PC-9 (cell line): ENCODE data around the gene ALDH2. TPM values are rescaled to one million over a fixed set of nuclear protein-coding genes. Genes with fewer than 3 reads are reported as not detected.

Experiments
- BruUV-seq: library from RNA; stranded (reverse); fragments of 400-500 nt; replicated peaks from 2 replicates; lab custom pipeline; 2021; lab: Mats Ljungman, UMichigan
- CTCF ChIA-PET: fragments of 300-600 bp; sonication (Branson Sonifier 250); formaldehyde crosslinking; loops from one replicate; lab custom pipeline; 2022; ENCODE audit warnings: antibody characterized with exemption; lab: Charles Lee
- POLR2A ChIA-PET: fragments of 300-600 bp; sonication (Branson Sonifier 250); formaldehyde crosslinking; loops from one replicate; lab custom pipeline; 2022; ENCODE audit warnings: antibody characterized with exemption; ENCODE audit not compliant: unreplicated experiment; lab: Charles Lee
- DNase-seq, 2 experiments: peaks; one replicate each; pipeline versions ENCODE4 v3.0.0 to v3.0.0-alpha.2; 2015 to 2022; ENCODE audit warnings: mixed read lengths in 1 of 2
- H2AFZ ChIP-seq: fragments of 200-600 bp; sonication (generic); 2 replicates; pipeline ENCODE4 v1.8.1; 2017; ENCODE audit warnings: antibody characterized with exemption
- H3F3A ChIP-seq: fragments of 200-600 bp; sonication (generic); 2 replicates; pipeline ENCODE4 v1.8.1; 2017; ENCODE audit warnings: antibody characterized with exemption, mild to moderate bottlenecking, low read depth; ENCODE audit not compliant: insufficient read depth
- H3K27ac ChIP-seq: fragments of 200-600 bp; sonication (generic); 2 replicates; pipeline ENCODE4 v1.6.1; 2016; ENCODE audit warnings: mixed run types
- H3K27me3 ChIP-seq: fragments of 200-600 bp; sonication (generic); 2 replicates; pipeline ENCODE4 v1.6.1; 2016; ENCODE audit warnings: low read depth, mixed run types; ENCODE audit not compliant: insufficient read depth
- H3K36me3 ChIP-seq: fragments of 200-600 bp; sonication (generic); 2 replicates; pipeline ENCODE4 v1.6.1; 2016; ENCODE audit warnings: low read depth, mixed run types
- H3K4me1 ChIP-seq: fragments of 200-600 bp; sonication (generic); replicated peaks from 2 replicates; pipeline ENCODE4 v1.6.1; 2016; ENCODE audit warnings: mixed run types; ENCODE audit not compliant: insufficient read depth
- H3K4me2 ChIP-seq: fragments of 200-600 bp; sonication (generic); 2 replicates; pipeline ENCODE4 v1.6.1; 2017; ENCODE audit warnings: mixed run types
- H3K4me3 ChIP-seq: fragments of 200-600 bp; sonication (generic); 2 replicates; pipeline ENCODE4 v1.6.1; 2016; ENCODE audit warnings: mixed run types
- H3K79me2 ChIP-seq: fragments of 200-600 bp; sonication (generic); 2 replicates; pipeline ENCODE4 v1.6.1; 2017; ENCODE audit warnings: low read depth, mixed run types
- H3K9me2 ChIP-seq: fragments of 200-600 bp; sonication (generic); 2 replicates; pipeline ENCODE4 v1.8.1; 2017; ENCODE audit warnings: mild to moderate bottlenecking; ENCODE audit not compliant: insufficient read depth
- H3K9me3 ChIP-seq: fragments of 200-600 bp; sonication (generic); 2 replicates; pipeline ENCODE4 v1.8.1; 2016; ENCODE audit warnings: low read depth; ENCODE audit not compliant: insufficient read depth
- H4K20me1 ChIP-seq: fragments of 200-600 bp; sonication (generic); 2 replicates; pipeline ENCODE4 v1.8.1; 2017; ENCODE audit not compliant: insufficient read depth
- CTCF ChIP-seq: fragments of 200-600 bp; sonication (generic); conservative IDR thresholded peaks from 2 replicates; pipeline ENCODE4 v1.6.1; 2017; ENCODE audit warnings: mixed run types, antibody characterized with exemption, mild to moderate bottlenecking, moderate library complexity
- EZH2 ChIP-seq: fragments of 200-600 bp; sonication (generic); IDR thresholded peaks from 2 replicates; pipeline ENCODE4 v1.8.0; 2017; ENCODE audit warnings: antibody characterized with exemption, low read depth
- intact Hi-C: fragments of 100-400 bp; cut with micrococcal nuclease; formaldehyde crosslinking; loops from one replicate; pipeline ENCODE4 v1.10.0; 2022; ENCODE audit not compliant: unreplicated experiment
- total RNA-seq: library from RNA; stranded (reverse); gene quantifications from 2 replicates; pipeline ENCODE4 v1.2.3, GENCODE V29; 2021

ALDH2 gene
- total RNA-seq, 1 experiment from 2014 or later = 38.9 TPM

- no peak overlapping the region for H3K4me3 ChIP-seq
- no peak overlapping the region for H2AFZ ChIP-seq
- H3K27ac ChIP-seq = no peak overlapping the region
- H3K4me1 ChIP-seq = peaks cover 13% of the 10 kb centered on the region; the same call in 1 of the 2 replicates
- no peaks in the 10 kb centered on the region for H3K36me3 ChIP-seq
- no peaks in the 10 kb centered on the region for H3K9me2 ChIP-seq
- intact Hi-C loops = no loop called here
- H3K79me2 ChIP-seq = no peaks in the 10 kb centered on the region
- H3K27me3 ChIP-seq = no peaks in the 10 kb centered on the region
- TF ChIP-seq EZH2 = no peak
- no peak for TF ChIP-seq CTCF
- peaks cover 4% of the 10 kb centered on the region; the same call in 1 of the 2 replicates for H3F3A ChIP-seq
- H4K20me1 ChIP-seq = no peaks in the 10 kb centered on the region; the same call in 1 of the 2 replicates
- no TSS peak for BruUV-seq
- 0 out of 2 replicates have a peak overlapping the region, but pooled peaks have one; percentile 22 for H3K4me2 ChIP-seq
- H3K9me3 ChIP-seq = no peaks in the 10 kb centered on the region
- CTCF ChIA-PET = no interaction called here
- POLR2A ChIA-PET = no interaction called here
- DNase-seq = no peak
Observed at GRCh38 chr12:111775205-111776193, 8.8 kb downstream of the ALDH2 start.

GRCh38 chr12:111776836-111777344, 10.2 kb downstream of the ALDH2 start:
- H2AFZ ChIP-seq = no peak overlapping the region
- ChIA-PET POLR2A (no interaction called here), CTCF (no interaction called here)
- no peaks in the 10 kb centered on the region; the same call in 1 of the 2 replicates for H4K20me1 ChIP-seq
- DNase-seq = no peak
- H3K9me2 ChIP-seq = no peaks in the 10 kb centered on the region
- intact Hi-C loops = no loop called here
- no peaks in the 10 kb centered on the region for H3K27me3 ChIP-seq
- BruUV-seq = no TSS peak
- H3K4me2 ChIP-seq = no peak overlapping the region
- no peaks in the 10 kb centered on the region for H3K79me2 ChIP-seq
- no peak overlapping the region for H3K27ac ChIP-seq
- no peak overlapping the region for H3K4me3 ChIP-seq
- TF ChIP-seq EZH2 (no peak), CTCF (no peak)
- peaks cover 15% of the 10 kb centered on the region; the same call in 1 of the 2 replicates for H3K4me1 ChIP-seq
- H3K9me3 ChIP-seq = no peaks in the 10 kb centered on the region
- H3F3A ChIP-seq = peaks cover 6% of the 10 kb centered on the region; the same call in 1 of the 2 replicates
- H3K36me3 ChIP-seq = no peaks in the 10 kb centered on the region

GRCh38 chr12:111777345-111778045, 10.8 kb downstream of the ALDH2 start:
- DNase-seq = no peak
- POLR2A ChIA-PET = no interaction called here
- no peak overlapping the region for H3K4me3 ChIP-seq
- H3K9me2 ChIP-seq = no peaks in the 10 kb centered on the region
- H3K4me1 ChIP-seq = peaks cover 15% of the 10 kb centered on the region; the same call in 1 of the 2 replicates
- no peaks in the 10 kb centered on the region for H3K36me3 ChIP-seq
- no peaks in the 10 kb centered on the region for H3K79me2 ChIP-seq
- no peak overlapping the region for H3K4me2 ChIP-seq
- H2AFZ ChIP-seq = no peak overlapping the region
- TF ChIP-seq EZH2 (no peak), CTCF (no peak)
- H3K27ac ChIP-seq = no peak overlapping the region
- no peaks in the 10 kb centered on the region for H3K9me3 ChIP-seq
- no TSS peak for BruUV-seq
- no peaks in the 10 kb centered on the region; the same call in 1 of the 2 replicates for H4K20me1 ChIP-seq
- peaks cover 6% of the 10 kb centered on the region; the same call in 1 of the 2 replicates for H3F3A ChIP-seq
- H3K27me3 ChIP-seq = no peaks in the 10 kb centered on the region
- CTCF ChIA-PET = no interaction called here
- intact Hi-C loops = no loop called here
